NCI-H446 (cell line): ENCODE measurements around the gene BPTF.
"Not testable (repeated sequence)": the region's sequence is repeated elsewhere in the genome, so short reads cannot be mapped to it uniquely, and the experiment has no call there.

Experiments
- DNase-seq, 2 experiments: peaks; one replicate each; lab custom pipeline; 2025; lab: John Stamatoyannopoulos, UW

Gene BPTF

GRCh38 chr17:67879662-67880061, 54.4 kb downstream of the BPTF start:
- DNase-seq = peak in 1 of 2 experiments; percentile 16

- no peak for DNase-seq
These were observed 55.8 kb downstream of the BPTF start for GRCh38 chr17:67881083-67881482.

- no peak for DNase-seq
These were observed 59.4 kb downstream of the BPTF start for GRCh38 chr17:67884741-67885140.

- peak in 1 of 2 experiments; percentile 59 for DNase-seq
These were observed 66.3 kb downstream of the BPTF start for GRCh38 chr17:67891481-67892119.

- DNase-seq = no peak
These were observed 77.4 kb downstream of the BPTF start for GRCh38 chr17:67902511-67903231.

GRCh38 chr17:67905298-67905697, 80.0 kb downstream of the BPTF start:
- DNase-seq = not testable (repeated sequence)

- DNase-seq = not testable (repeated sequence)
These were observed 85.0 kb downstream of the BPTF start for GRCh38 chr17:67910117-67910803.

- no peak for DNase-seq
These were observed 85.9 kb downstream of the BPTF start for GRCh38 chr17:67911059-67911782.

GRCh38 chr17:67912088-67912487, 86.8 kb downstream of the BPTF start:
- no peak for DNase-seq

- no peak for DNase-seq
These were observed 87.4 kb downstream of the BPTF start for GRCh38 chr17:67912656-67913055.

- DNase-seq = no peak
These were observed 94.9 kb downstream of the BPTF start for GRCh38 chr17:67920212-67920611.

GRCh38 chr17:67922503-67922902, 97.2 kb downstream of the BPTF start:
- peak; percentile 14 to 67 for DNase-seq

GRCh38 chr17:67928842-67929241, 103.5 kb downstream of the BPTF start:
- not testable (repeated sequence) for DNase-seq

- DNase-seq = no peak
These were observed 105.9 kb downstream of the BPTF start for GRCh38 chr17:67931227-67931626.

- DNase-seq = no peak
These were observed 117.5 kb downstream of the BPTF start for GRCh38 chr17:67942810-67943209.

GRCh38 chr17:67944035-67944434, 118.7 kb downstream of the BPTF start:
- no peak for DNase-seq

GRCh38 chr17:67946513-67946912, 121.2 kb downstream of the BPTF start:
- no peak for DNase-seq

- DNase-seq = no peak
These were observed 122.1 kb downstream of the BPTF start for GRCh38 chr17:67947325-67947813.

- no peak for DNase-seq
These were observed 125.6 kb downstream of the BPTF start for GRCh38 chr17:67950945-67951344.

- DNase-seq = no peak
These were observed 134.2 kb downstream of the BPTF start for GRCh38 chr17:67959510-67959909.

GRCh38 chr17:67960276-67960675, 135.0 kb downstream of the BPTF start:
- DNase-seq = not testable (repeated sequence)

GRCh38 chr17:67962156-67962555, 136.9 kb downstream of the BPTF start:
- DNase-seq = not testable (repeated sequence)
